ENCODE data around the gene MTOR.
"Not testable (repeated sequence)": the region's sequence is repeated elsewhere in the genome, so short reads cannot be mapped to it uniquely, and the experiment has no call there.

Gene MTOR

GRCh38 chr1:11262171-11263049 lies at the start of gene MTOR:
MTOR (minus strand) TSS chr1:11262551; CDS start chr1:11259409, 3,142 bp downstream.
- DNase-seq = peak; percentile 88 to 98

- no peak for DNase-seq
These were observed 47.0 kb upstream of the MTOR start for GRCh38 chr1:11309385-11309784.

GRCh38 chr1:11308699-11309224 lies 46.4 kb upstream of the MTOR start:
- no peak for DNase-seq

- DNase-seq = no peak
These were observed 45.5 kb upstream of the MTOR start for GRCh38 chr1:11307852-11308251.

GRCh38 chr1:11305516-11305915 lies 43.2 kb upstream of the MTOR start:
- DNase-seq = not testable (repeated sequence)

- no peak for DNase-seq
These were observed 40.0 kb upstream of the MTOR start for GRCh38 chr1:11302366-11302765.

- no peak for DNase-seq
These were observed 39.2 kb upstream of the MTOR start for GRCh38 chr1:11301601-11302000.

- DNase-seq = no peak
These were observed 36.8 kb upstream of the MTOR start for GRCh38 chr1:11299225-11299574.

GRCh38 chr1:11298390-11299224 lies 36.3 kb upstream of the MTOR start:
- no peak for DNase-seq

GRCh38 chr1:11297774-11298173 lies 35.4 kb upstream of the MTOR start:
- DNase-seq = not testable (repeated sequence)

- DNase-seq = no peak
These were observed 33.6 kb upstream of the MTOR start for GRCh38 chr1:11295905-11296304.

GRCh38 chr1:11294951-11295350 lies 32.6 kb upstream of the MTOR start:
- no peak for DNase-seq

GRCh38 chr1:11293856-11294255 lies 31.5 kb upstream of the MTOR start:
- no peak for DNase-seq

GRCh38 chr1:11291049-11291448 lies 28.7 kb upstream of the MTOR start:
- no peak for DNase-seq

- no peak for DNase-seq
These were observed 26.7 kb upstream of the MTOR start for GRCh38 chr1:11289064-11289463.

- no peak for DNase-seq
These were observed 24.5 kb upstream of the MTOR start for GRCh38 chr1:11286735-11287410.

GRCh38 chr1:11285883-11286734 lies 23.8 kb upstream of the MTOR start:
- DNase-seq = no peak

- DNase-seq = no peak
These were observed 22.4 kb upstream of the MTOR start for GRCh38 chr1:11284784-11285183.

GRCh38 chr1:11283151-11283550 lies 20.8 kb upstream of the MTOR start:
- no peak for DNase-seq

GRCh38 chr1:11281518-11282331 lies 19.4 kb upstream of the MTOR start:
- DNase-seq = no peak

GRCh38 chr1:11280719-11281376 lies 18.5 kb upstream of the MTOR start:
- DNase-seq = peak in 1 of 2 experiments; percentile 2

All from stimulated activated CD4-positive, alpha-beta T cell treated with anti-CD3 and anti-CD28 coated beads, Interleukin-4, amount 100 ng/mL, for 4 hours (primary cell).